HG02870 (cell line): ENCODE measurements around the gene QDPR.

ENCODE experiments used
- ATAC-seq: cut with Tn5 transposase; IDR thresholded peaks from one replicate; pipeline ENCODE4 v1.9.1; 2021; ENCODE audit warnings: mild to moderate bottlenecking, moderate library complexity; ENCODE audit not compliant: unreplicated experiment

Gene QDPR

DNA sequence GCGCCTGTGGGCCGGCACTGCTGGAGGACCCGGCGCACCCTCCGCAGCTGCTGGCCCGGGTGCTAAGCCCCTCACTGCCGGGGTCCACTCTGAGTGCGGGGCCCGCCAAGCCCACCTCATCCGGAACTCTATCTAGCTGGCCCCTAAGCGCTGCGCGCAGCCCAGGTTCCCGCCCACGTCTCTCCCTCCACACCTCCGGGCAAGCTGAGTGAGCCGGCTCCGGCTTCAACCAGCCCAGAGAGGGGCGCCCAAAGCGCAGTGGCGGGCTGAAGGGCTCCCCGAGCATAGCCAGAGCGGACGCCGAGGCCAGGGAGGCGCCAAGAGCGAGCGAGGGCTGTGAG, 75.2 kb downstream of the QDPR start:
- ATAC-seq: no peak
